ENCODE measurements around the gene KSR2. TPM values are rescaled to one million over a fixed set of nuclear protein-coding genes. Genes with fewer than 3 reads are reported as not detected.

KSR2 gene
- total and polyA plus RNA-seq, 2 of the 4 experiments (the other 2 are of a cell fraction): not detected

- DNase-seq: no peak
- ATAC-seq (ENCODE audit: low read depth): no peak
Measured at GRCh38 chr12:117499759-117500485, 468.9 kb downstream of the KSR2 start.

More at GRCh38 chr12:117499759-117500485, 468.9 kb downstream of the KSR2 start:
- BruUV-seq (replicated peaks): no TSS peak
- Histone ChIP-seq H3K4ac (ENCODE audit: low read depth, low read length) (no peak overlapping the region), H2AK9ac (replicated peaks; ENCODE audit: low read depth, low read length, poor library complexity) (no peak overlapping the region), H3K4me3 (ENCODE audit: insufficient read depth, low read depth, low read length) (no peak overlapping the region), H4K20me1 (ENCODE audit: insufficient read depth, low read length) (no peaks in the 10 kb centered on the region), H3K4me2 (ENCODE audit: low read depth, low read length) (no peak overlapping the region), H3K56ac (ENCODE audit: extremely low read depth, insufficient read depth, low read length) (no peak overlapping the region), H2BK120ac (ENCODE audit: low read depth, low read length) (no peak overlapping the region), H3K36me3 (ENCODE audit: control insufficient read depth, insufficient read depth, low read length) (no peaks in the 10 kb centered on the region), H4K91ac (ENCODE audit: insufficient read depth, low read depth, low read length) (no peak overlapping the region), H4K5ac (ENCODE audit: low read depth, low read length) (no peak overlapping the region), H3K9me3 (ENCODE audit: control insufficient read depth, insufficient read depth, low read length) (peaks cover 28% of the 10 kb centered on the region), H2AK5ac (ENCODE audit: low read depth, low read length) (no peak overlapping the region), H2BK20ac (ENCODE audit: low read depth, low read length) (no peak overlapping the region), H3K27ac (ENCODE audit: insufficient read depth, low read length) (no peak overlapping the region), H2BK5ac (ENCODE audit: low read depth, low read length, poor library complexity, severe bottlenecking) (no peak overlapping the region), H3K23ac (ENCODE audit: low read depth, low read length) (no peak overlapping the region), H4K8ac (ENCODE audit: low read depth in 2 of 2, low read length in 2 of 2) (no peak overlapping the region), H2BK15ac (ENCODE audit: low read depth, low read length) (no peak overlapping the region), H3K9ac (ENCODE audit: low read depth, low read length) (no peak overlapping the region), H3K14ac (replicated peaks; ENCODE audit: low read depth, low read length) (no peak overlapping the region), H3K18ac (ENCODE audit: low read depth, low read length) (no peak overlapping the region), H3K79me1 (ENCODE audit: low read depth in 1 of 2, low read length in 2 of 2) (no peaks in the 10 kb centered on the region), H3K4me1 (ENCODE audit: control insufficient read depth, insufficient read depth, low read length) (no peaks in the 10 kb centered on the region), H2AFZ (replicated peaks; ENCODE audit: low read length, poor library complexity) (no peak overlapping the region), H3K9me1 (ENCODE audit: insufficient read depth, low read length) (no peaks in the 10 kb centered on the region), H3K27me3 (ENCODE audit: control insufficient read depth, insufficient read depth, low read length) (no peaks in the 10 kb centered on the region)
- dilution Hi-C loops (cut with HindIII; ENCODE audit: low sequenced_read_pairs, unreplicated experiment) (no loop called here), intact Hi-C loops (cut with micrococcal nuclease) (no loop called here), in situ Hi-C loops (cut with MboI; ENCODE audit: low sequenced_read_pairs) (no loop called here)
- 8% methylated on average over 2 of the region's 8 CpGs; no CpG with 5 or more reads in 1 of the 2 experiments for WGBS, 2 experiments (ENCODE audit: extremely low coverage in 2 of 2, insufficient read length in 1 of 2)
- ChIA-PET POLR2A (ENCODE audit: unreplicated experiment) (no interaction called here), CTCF (no interaction called here)
- no peak for TF ChIP-seq RAD21 (IDR thresholded peaks at IDR 0.05; ENCODE audit: low read length)
- no peak for TF ChIP-seq MAZ (IDR thresholded peaks at IDR 0.05; ENCODE audit: borderline replicate concordance, low read depth, low read length)
- TF ChIP-seq NFE2L2 (IDR thresholded peaks at IDR 0.05; ENCODE audit: low read depth, low read length): no peak
- TF ChIP-seq CTCF (conservative IDR thresholded peaks at IDR 0.05; ENCODE audit: low read depth, low read length): no peak
- no peak for TF ChIP-seq SMC3 (IDR thresholded peaks at IDR 0.05; ENCODE audit: low read depth, low read length)
- TF ChIP-seq FOS (IDR thresholded peaks at IDR 0.05; ENCODE audit: low read depth, low read length): no peak
- TF ChIP-seq RFX5 (IDR thresholded peaks at IDR 0.05; ENCODE audit: low read depth, low read length): no peak
- TF ChIP-seq CHD1 (IDR thresholded peaks at IDR 0.05; ENCODE audit: low read depth, low read length): no peak
- TF ChIP-seq RCOR1 (IDR thresholded peaks at IDR 0.05; ENCODE audit: insufficient replicate concordance, low read length): no peak
- no peak for TF ChIP-seq CEBPB (IDR thresholded peaks at IDR 0.05; ENCODE audit: low read depth, low read length)

All from IMR-90 (cell line).